Astrocyte of the cerebellum (primary cell): ENCODE data around the gene NSA2.
"Not testable (repeated sequence)": the region's sequence is repeated elsewhere in the genome, so short reads cannot be mapped to it uniquely, and the experiment has no call there.

ENCODE experiments used
- DNase-seq: peaks from one replicate; pipeline ENCODE4 v3.0.0-alpha.2; 2011; ENCODE audit warnings: low read depth
- H3K4me3 ChIP-seq: 2 replicates; pipeline ENCODE4 v1.5.1; 2011; ENCODE audit warnings: mild to moderate bottlenecking, low read depth, low read length, moderate library complexity
- in situ Hi-C: cut with HindIII; loops from 2 replicates; pipeline ENCODE4 v1.10.0; 2017; ENCODE audit warnings: low sequenced_read_pairs
- TF ChIP-seq, protein P1 (sequence below): IDR thresholded peaks from 2 replicates; pipeline ENCODE4 v1.5.1; 2012; ENCODE audit warnings: low read length, low read depth, moderate library complexity, mild to moderate bottlenecking; ENCODE audit errors: missing control alignments

NSA2 gene

DNA sequence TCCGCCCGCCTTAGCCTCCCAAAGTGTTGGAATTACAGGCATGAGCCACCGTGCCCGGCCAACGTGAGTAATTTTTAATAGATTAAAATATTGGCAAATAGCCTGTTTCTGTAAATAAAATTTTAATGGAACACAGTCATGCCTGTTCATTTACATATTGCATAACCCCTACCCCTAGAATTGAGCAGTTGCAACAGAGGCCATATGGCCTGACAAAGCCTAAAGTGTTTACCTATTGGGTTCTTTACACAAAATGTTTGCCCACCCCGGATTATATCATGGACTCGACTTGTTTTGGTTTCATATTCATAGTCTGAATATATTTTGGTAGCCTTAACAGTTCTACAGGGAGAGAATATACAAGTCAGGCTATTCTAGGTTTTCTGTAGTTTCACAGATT is 5.3 kb downstream of the NSA2 start:
- in situ Hi-C loops = no loop called here
- TF ChIP-seq, protein P1, sequence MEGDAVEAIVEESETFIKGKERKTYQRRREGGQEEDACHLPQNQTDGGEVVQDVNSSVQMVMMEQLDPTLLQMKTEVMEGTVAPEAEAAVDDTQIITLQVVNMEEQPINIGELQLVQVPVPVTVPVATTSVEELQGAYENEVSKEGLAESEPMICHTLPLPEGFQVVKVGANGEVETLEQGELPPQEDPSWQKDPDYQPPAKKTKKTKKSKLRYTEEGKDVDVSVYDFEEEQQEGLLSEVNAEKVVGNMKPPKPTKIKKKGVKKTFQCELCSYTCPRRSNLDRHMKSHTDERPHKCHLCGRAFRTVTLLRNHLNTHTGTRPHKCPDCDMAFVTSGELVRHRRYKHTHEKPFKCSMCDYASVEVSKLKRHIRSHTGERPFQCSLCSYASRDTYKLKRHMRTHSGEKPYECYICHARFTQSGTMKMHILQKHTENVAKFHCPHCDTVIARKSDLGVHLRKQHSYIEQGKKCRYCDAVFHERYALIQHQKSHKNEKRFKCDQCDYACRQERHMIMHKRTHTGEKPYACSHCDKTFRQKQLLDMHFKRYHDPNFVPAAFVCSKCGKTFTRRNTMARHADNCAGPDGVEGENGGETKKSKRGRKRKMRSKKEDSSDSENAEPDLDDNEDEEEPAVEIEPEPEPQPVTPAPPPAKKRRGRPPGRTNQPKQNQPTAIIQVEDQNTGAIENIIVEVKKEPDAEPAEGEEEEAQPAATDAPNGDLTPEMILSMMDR = no peak
- no peak overlapping the region for H3K4me3 ChIP-seq
- DNase-seq = no peak

DNA sequence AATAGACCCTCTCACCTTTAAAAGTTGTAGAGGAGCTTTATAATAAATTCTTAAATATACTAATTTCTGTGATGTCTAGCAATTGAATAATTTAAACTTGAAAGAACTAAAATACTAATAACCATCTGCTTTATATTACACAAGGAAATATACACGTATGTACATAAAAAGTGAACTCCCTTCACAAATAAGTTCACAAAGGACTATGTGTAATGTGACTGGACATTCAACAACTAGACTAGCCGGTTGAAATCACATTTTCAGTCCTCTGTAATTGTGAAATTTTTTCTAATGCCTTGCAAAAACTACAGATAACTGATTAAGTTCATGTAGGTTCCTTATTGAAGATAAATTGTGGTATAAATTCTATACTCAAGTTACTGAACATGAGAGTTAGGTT is 11.6 kb downstream of the NSA2 start:
- TF ChIP-seq, protein P1 = no peak
- DNase-seq = no peak
- in situ Hi-C loops = no loop called here
- H3K4me3 ChIP-seq = no peak overlapping the region

DNA sequence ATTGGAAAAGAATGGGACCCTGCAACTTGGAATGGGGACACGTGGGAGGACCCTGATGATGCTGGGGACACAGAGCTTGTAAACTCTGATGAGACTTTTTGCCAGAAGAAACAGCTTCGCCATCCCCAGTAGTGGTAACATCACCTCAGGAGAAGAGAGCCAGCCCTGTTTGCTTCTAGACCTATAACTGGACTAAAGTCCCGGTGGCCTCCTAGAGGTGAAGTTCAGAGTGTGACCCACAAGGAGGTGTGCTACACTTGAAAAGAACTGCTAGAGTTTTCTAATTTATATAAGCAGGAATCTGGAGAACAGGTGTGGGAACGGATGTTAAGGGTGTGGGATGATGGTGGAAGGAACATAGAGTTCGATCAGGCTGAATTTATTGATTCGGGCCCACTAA is 19.8 kb downstream of the NSA2 start:
- DNase-seq = no peak
- in situ Hi-C loops = no loop called here
- no peak overlapping the region for H3K4me3 ChIP-seq
- TF ChIP-seq, protein P1 = no peak

GRCh38 chr5:74787424-74787823 is 20.4 kb downstream of the NSA2 start:
- DNase-seq = no peak
- in situ Hi-C loops = no loop called here
- H3K4me3 ChIP-seq = no peak overlapping the region
- TF ChIP-seq, protein P1 = no peak

GRCh38 chr5:74791669-74792068 is 24.6 kb downstream of the NSA2 start:
- in situ Hi-C loops, H3K4me3 ChIP-seq, DNase-seq: not testable (repeated sequence)

- no peak overlapping the region for H3K4me3 ChIP-seq
- TF ChIP-seq, protein P1 = no peak
- in situ Hi-C loops = no loop called here
- no peak for DNase-seq
Observed at GRCh38 chr5:74798977-74799911, 32.2 kb downstream of the NSA2 start.

DNA sequence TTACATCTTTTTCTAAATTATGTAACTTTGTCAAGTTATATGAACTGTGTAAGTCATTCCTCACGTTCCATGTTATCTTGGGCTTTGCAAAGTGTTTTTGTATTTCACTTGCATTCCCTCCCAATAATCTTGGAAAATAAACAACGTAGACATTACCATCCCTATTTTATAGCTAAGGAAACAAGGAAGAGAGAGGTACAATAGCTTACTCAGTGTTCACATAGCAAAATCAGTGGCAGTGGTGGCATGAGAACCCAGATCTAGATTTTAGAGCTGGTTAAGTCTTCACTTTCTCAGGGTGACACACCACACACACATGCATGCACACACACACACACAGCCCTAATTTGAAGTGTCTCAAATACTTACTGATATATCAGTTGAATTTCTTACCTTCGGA is 34.1 kb downstream of the NSA2 start:
- TF ChIP-seq, protein P1 = no peak
- no peak overlapping the region for H3K4me3 ChIP-seq
- in situ Hi-C loops = no loop called here
- DNase-seq = no peak
